GM21717 (cell line): ENCODE data around the gene SOX10.
"Not testable (repeated sequence)": the region's sequence is repeated elsewhere in the genome, so short reads cannot be mapped to it uniquely, and the experiment has no call there.

Experiments used
- ATAC-seq: cut with Tn5 transposase; IDR thresholded peaks from one replicate; pipeline ENCODE4 v1.9.1; 2021; ENCODE audit warnings: mild to moderate bottlenecking, moderate library complexity; ENCODE audit not compliant: unreplicated experiment

Gene SOX10

DNA sequence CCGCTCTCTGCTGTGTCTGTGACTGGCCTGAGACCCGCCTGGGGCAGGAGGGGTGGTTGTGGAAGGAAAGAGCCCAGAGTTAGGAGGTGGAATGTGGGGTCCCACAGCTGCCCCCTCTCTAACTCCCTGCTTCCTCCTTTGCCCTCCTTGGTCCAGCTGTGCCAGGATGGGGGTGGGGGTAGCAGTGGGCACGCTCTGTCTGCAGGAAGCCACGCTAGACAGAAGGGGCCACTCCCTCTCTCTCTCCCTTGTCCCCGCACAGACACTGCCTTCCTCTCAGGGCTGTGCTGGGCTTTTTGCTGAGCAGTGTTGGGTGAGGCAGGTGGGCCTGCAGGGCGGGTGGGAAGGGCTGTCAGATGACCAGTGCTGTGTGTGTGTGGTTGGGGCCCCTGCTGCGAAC is 2.0 kb upstream of the SOX10 start:
- ATAC-seq: no peak

DNA sequence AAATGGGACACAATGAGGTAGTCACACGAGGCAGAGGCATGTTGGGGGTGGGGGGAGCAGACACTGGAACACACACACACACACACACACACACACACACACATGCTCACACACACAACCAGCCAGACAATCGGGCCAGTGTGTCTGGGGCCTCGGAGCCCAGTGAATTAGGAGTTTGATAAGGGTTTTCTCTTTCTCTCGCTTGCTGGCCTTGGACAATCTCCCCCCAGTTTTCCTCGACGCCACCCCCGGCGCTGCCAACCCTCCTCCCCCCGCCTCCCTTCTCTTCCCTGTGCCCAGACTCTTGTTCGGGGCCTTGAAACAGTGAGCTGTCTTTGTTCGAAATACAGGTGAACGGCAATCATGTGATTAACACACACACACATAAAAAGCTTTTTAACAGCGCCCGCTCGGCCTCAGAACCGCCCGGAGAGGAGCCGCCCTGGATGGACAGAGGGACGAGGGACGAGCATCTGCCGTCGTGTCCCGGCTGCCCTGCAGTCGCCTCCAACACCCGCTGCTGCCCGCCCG is 1.5 kb upstream of the SOX10 start:
- ATAC-seq: no peak

DNA sequence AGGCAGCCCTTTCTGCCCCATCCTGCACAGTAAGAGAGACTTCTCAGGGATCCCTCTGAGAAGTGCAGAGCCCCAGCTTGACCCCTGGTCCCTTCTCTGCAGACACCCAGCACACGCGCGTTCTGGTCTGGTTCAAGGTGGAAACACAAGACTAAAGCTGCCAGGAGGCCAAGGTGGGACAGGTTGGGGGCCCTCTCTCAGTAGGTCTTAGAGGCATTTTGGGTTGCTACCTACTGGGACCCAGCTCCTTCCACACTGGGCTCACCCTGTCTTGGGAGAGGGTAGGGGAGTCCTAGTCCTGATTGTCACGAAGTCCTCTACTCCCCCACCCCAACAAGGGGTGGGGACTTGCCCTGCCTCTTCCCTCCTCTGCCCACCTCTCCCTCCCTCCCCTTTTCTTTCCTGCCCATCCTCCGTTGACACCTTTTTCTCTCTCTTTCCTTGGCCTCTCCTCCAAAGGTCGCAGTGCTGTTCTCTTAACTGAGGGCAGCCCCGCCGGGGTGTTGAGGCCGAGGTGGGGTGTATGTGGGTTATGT is 763 bp upstream of the SOX10 start:
- ATAC-seq: no peak

DNA sequence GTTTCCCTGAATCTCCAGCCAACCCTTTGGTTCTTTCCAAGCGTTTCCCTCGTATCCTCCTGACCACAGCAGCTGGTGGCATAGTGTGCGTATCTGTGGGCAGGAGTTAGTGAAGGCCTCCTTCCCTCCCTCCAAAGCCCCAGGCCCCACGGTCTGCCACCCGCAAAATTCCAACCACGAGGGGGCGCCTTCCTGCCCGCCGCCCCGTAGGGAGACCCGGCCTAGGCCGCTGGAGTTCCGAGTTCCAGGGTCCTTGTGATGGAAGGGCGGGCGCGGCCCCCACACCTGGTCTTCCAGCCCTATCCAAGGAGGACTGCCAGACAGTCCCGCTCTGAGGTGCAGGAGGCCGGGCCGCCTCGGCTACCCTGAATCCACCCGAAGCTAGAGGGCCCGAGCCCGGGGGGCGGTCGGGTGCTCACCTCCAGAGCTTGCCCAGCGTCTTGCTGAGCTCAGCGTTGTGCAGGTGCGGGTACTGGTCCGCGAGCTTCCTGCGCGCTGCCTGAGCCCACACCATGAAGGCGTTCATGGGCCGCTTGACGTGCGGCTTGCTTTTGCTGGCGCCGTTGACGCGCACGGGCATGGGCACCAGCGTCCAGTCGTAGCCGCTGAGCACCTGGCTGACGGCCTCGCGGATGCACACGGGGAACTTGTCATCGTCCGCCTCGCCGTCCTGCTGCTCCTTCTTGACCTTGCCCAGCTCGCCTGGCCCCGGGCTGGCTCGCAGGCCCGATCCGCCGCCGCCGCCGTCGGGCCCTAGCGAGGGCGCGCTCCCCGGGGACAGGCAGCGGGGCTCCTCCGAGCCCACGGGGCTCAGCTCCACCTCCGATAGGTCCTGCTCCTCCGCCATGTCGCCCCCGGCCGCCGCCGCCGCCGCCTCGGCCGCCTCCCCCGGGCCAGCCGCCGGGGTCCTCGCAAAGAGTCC is 1.2 kb downstream of the SOX10 start:
- no peak for ATAC-seq

DNA sequence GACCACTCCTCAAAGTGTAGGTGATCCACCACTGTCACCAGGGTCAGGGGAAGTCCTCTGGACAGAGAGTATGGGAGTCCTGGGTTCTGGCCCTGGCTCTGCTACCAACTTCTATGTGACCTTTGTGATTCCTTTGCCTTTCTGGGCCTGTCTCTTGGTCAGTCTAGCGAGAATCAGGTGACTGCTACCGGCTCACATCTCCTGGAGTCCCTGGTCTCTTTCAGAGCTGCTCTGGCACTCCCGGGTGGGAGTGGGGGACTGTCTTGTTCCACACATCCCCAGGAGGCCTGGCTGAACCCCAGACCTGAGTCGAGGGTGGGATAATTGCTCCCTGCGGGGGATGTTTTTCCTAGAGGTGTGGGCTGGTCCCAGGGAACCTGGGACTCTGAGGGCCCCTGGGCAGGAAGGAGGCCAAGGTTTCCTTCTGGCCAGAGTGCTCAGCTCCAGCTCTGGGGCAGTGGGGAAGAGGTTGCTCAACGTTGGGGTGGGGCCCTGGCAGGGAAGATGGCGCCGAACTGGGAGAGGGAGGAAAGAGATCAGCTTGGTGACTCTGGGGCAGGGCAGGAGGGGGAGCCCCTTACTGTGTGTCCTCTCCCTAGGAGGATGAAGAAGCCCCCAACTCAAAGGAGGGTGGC is 2.1 kb downstream of the SOX10 start:
- no peak for ATAC-seq

DNA sequence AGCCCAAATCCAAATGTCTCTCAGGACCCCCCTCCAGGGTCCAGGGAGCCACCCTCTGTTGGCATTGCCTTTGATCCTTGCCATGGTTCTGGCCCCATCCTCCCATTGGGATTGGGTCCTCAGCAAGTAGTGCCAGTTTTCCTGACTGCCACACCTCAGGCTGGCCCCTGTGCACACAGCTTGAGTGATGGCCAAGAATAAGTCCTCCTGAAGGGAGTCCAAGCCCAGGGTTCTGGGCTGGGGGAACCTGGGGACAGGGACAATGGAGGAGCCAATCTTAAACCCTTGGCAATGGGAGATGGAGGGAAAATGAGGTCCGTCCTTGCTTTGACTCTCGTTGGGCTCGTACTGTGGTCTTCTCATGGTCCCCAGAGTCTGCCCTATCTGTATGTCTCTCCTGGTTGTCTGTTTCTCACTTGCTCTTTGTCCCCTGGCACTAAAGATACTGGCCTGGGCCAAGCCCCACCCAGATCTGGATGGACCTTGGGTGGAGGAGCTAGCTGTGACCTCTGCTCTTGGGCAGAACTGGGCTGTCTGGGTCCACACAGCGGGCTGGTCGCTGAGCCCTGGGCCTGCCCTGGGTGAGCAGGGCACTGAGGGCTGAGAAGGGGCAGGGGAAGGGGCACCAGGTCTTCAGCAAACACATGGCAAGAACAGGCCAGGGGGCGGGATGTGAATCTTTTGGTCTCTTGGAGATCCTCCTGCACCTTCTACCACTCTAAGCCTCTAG is 2.9 kb downstream of the SOX10 start:
- ATAC-seq: no peak

DNA sequence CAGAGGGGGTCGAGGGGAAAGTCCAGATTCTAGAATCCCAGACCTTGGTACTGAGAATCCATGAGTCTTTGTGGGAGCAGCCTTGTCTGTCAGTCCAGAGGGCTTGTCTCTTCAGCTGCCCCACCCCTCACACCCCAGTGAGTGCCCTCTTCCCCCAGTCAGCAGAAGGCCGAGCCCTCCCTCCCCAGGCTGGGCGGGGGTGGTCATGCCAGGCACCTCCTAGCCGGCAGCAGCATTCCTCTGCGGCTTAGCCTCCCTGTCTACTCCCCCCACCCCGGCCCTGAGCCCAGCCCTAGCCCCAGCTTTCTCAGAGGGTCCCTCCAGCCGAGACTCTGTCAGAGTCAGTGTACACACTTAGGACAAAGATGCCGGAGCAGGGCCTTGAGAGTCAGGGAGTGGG is 4.6 kb downstream of the SOX10 start:
- ATAC-seq: no peak

DNA sequence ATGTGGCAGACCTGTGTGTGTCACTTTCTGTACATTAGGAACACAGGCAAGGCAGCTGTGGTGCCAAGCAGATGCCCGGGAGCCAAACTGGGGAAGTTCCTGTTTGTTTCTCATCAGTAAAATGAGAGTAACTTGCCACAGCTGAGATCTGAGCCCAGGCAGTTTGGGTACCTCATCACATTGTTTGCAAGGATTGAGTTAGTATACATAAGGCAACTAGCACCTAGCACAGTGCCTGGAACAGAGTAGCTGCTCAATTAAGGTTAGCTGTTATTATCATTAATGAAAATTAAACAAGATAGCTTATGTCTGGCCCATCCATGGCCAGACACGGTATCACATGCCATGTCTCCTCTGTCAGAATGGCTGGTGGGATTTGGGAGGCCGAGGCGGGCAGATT is 7.8 kb downstream of the SOX10 start:
- ATAC-seq: no peak

DNA sequence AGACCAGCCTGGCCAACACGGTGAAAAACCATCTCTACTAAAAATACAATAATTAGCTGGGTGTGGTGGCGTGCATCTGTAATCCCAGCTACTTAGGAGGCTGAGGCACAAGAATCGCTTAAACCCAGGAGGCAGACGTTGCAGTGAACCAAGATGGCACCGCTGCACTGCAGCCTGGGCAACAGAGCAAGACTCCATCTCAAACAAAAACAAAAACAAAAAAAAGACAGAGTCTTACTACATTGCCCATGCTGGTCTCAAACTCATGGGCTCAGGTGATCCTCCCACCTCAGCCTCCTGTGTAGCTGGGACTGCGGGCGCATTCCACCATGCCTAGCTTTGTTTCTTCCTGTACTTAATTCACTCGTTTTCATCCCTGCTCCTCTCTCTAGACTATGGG is 8.3 kb downstream of the SOX10 start:
- not testable (repeated sequence) for ATAC-seq

DNA sequence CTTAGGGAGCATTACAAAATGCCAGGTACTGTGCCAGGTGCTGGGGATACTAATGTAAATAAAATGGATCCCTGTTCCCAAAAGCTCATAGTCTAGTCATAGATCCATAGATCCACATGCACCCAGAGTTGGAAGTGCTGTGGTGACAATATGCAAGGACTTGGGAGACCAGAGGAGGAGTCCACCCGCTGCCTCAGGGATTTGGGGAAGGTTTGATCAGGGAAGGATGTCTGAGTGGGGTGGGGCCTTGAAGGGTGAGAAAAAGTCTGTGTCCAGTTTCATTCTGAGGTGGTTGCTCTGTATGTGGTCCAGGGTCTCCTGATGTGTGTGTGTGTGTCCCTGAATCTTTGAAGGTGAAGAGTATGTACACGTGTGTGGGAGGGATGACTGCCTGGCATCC is 9.2 kb downstream of the SOX10 start:
- ATAC-seq: no peak

DNA sequence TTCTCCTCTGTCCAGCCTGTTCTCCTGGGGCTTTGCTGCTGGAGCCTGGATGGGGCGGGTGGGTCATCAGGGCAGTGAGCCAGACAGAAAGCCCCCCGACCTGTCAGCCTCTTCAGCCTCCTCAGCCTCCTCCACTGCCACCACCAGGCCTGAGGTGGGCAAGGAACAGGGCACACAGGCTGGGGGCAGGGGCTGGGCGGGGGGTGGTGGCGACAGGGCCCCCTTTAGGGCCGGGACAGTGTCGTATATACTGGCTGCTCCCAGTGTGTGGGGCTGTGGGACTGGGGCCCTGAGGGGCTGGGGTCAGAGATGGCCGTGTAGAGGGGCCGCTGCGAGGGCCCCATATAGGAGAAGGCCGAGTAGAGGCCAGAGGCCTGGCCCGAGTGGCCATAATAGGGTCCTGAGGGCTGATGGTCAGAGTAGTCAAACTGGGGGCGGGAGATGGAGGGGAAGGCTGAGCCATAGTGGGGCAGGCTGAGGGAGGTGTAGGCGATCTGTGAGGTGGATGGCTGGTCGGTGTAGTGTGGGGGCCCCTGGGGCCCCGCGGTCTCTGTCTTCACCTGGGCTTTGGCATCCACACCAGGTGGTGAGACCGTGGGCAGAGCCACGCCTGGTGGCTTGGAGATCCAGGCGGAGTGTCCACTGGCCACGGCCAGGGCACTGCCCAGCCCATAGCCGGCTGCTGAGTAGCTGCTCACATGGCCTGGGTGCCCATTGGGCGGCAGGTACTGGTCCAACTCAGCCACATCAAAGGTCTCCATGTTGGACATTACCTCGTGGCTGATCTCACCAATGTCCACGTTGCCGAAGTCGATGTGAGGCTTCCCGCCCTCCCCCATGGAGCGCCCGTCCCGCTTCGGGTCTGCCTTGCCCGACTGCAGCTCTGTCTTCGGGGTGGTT is 10.8 kb downstream of the SOX10 start:
- ATAC-seq: no peak

DNA sequence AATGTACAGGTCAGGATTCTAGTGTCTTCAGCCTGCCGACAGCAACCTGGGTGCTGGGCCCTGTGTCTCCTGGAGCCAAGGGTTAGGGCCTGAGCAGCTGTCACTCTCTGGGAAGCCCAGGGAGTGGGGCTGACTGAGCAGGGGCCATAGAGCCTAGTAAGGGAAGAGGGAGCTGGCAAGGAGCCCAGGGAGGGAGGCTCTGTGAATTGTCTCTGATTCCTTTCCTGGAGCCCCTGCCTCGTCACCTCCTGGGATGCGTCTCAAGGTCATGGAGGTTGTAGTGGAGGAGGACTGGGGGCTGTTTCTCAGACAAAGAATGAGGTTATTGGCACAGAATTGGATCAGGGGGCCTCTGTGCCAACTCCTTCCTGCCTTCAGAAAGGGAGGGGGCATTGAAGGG is 11.8 kb downstream of the SOX10 start:
- ATAC-seq: no peak

DNA sequence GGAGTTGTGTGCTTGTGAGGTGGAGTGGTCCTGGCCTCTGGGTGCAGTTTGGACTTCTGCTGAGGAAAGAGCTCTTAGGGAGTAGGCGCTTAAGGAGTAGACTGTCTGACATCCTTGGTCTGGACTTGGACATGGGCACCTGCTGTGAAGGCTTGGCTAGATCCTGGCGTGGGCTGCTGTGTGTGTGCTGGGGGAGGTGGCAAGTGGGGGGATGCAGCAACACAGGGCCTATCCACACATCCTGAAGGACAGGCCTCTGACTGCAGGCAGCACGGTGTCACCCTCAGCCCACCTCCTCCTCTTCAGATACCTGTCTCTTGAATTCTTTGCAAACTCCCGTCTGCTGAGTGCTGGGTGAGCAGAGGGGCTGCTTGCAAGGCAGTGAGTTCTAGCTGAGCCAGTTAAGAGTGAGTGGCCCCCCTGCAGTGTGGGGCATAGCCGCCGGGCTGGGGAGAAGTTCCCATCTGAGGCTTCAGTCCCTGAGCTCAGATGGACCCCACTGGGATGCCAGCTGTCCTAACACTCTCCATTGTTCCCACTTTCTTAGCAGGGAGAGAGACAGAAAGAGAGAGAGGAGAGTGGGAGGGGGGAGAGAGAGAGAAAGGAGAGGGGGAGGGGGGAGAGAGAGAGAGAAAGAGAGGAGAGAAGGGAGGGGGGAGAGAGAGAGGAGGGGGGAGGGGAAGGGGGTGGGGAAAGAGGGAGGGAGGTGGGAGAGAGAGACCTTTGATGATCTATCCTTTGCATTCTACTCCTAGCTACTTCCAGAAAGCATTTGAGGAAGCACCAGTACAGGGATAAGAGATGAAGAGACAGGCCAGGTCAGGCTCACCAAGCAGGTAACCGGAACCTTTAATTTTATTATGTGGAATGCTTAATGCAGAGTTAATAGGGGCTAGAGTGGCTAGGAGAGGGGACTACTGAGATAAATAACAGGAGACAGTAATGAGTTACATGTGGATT is 12.6 kb downstream of the SOX10 start:
- no peak for ATAC-seq

DNA sequence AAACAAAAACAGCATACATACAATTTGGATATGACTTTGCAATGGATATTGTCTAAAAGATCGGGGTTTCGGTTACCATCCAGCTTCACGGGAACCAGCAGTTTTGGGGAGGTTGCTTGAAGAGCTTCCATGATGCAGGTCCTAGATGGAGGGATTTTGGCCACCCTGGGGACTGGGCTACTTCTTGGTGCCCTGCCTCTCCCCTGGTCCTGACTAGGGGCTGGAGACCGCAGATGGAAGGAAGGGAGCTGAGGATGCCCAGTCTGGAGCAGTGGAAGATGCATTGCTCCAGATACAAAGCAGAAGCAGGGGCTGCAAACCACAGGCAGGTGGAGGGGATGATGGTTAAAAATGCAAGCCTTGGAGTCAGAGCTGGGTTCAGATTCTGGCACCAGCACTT is 13.5 kb downstream of the SOX10 start:
- no peak for ATAC-seq

DNA sequence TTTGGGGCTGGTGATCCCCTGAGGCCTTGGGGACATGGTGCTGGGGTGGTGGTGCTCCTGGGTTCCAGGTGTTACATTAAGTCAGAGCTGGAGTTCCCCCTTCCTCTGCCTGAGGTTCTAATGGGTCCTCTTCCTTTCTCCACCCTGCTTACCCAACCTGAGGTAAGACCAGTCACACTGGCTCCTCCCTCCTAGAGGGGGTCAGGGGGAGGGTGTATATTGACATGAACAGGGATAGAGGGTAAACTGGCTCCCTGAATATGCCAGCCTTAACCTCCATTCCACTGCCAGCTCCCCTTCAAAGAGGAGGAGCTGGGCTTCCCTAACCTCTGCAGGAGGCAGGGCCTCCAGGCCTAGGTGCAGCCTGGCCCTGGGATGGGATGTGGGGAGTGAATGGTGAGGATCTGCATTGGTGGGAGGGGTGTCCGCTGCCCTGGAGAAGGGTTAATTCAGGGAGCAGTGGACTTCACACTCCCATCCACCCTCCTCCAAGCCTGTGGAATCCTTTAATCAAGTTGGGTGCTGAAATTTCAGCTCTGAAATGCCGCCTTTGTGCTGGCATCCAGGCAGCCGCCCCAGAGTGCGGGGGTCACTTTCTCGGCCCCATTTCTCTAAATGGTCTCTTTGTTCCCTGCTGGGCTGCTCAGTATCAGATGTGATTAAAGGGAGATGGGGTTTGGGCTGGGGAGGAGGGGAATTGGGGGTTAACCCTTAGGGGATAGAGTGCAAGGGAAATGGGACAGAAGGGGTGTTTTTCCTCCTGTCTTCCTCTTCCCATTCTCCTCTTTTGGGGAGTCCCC is 15.7 kb downstream of the SOX10 start:
- no peak for ATAC-seq

DNA sequence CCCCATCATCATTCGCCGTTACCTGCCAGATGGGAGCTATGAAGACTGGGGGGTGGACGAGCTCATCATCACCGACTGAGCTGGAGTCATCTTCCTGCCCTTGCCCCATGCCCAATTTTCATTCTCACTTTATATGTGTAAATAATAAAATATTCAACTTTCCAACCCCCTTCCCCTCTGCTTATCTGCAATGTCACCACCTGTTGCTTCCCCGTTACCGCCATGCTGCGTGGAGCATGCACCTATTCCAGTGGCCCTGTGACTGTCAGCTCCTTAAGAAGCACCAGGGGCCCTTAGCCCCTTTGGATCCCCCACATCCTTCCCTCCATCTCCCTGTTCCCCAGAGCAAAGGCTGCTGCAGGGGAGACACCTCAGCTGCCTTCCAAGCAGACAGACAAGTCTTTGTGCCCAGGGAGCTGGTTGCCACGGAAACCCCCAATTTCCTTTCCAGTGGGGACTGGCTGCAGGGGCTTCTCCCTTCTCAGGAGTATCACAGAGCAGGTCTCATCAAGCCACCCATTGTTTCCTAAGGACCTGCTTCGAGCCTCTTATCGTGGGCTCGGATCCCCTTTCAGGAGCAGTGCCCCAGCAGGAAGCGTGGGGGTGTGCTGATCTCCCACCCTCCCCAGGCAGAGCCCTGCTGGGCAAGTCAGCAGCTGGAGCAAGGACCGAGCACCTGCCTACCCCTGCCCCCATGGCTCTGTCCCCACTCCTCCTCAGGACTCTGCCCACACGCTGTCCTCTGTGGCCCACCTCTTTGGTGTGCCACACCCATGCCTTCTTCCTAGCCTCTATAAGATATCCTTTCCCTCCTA is 16.5 kb downstream of the SOX10 start:
- no peak for ATAC-seq

DNA sequence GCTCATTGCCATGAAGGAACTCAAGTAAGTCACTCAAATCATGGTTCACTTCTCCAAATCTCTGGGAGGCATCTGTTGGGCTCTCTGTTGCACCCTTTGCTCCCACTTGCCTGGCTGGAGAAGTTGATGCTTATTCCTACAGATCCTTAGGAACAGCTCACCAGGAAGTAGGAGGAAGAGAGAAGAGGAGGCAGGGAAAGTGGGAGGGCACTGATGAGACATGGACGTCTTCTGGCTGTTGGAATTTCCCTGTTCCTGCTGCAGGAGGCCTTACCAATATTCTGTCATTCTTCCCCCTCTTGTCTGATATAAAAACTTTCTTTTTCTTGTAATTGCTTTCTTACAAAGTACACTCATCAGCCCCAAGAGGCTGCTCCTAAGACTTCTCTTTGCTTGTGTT is 17.2 kb downstream of the SOX10 start:
- no peak for ATAC-seq
